H1 (cell line): ENCODE data around the gene NRXN3. TPM values are rescaled to one million over a fixed set of nuclear protein-coding genes. Genes with fewer than 3 reads are reported as not detected.

Experiments used
- ATF3 ChIP-seq: IDR thresholded peaks from 2 replicates; pipeline ENCODE4 v1.6.1; 2011; ENCODE audit warnings: low read depth, mild to moderate bottlenecking, low read length; ENCODE audit not compliant: insufficient read depth
- GABPA ChIP-seq: IDR thresholded peaks from 2 replicates; pipeline ENCODE4 v1.6.1; 2011; ENCODE audit warnings: mild to moderate bottlenecking, low read length, moderate library complexity, borderline replicate concordance; ENCODE audit not compliant: insufficient read depth
- TCF12 ChIP-seq: IDR thresholded peaks from 2 replicates; pipeline ENCODE4 v1.6.1; 2011; ENCODE audit warnings: low read depth, mild to moderate bottlenecking, low read length
- polyA plus RNA-seq, 7 experiments: library from polyadenylated mRNA; depleted of rRNA in 3 of 7; stranded (reverse) in 5 of 7; unstranded in 2 of 7; fragments of >200 nt in 5 of 7; fragments of 200-250 nt in 2 of 7; gene quantifications; 1 replicate in 5 of 7; 2 replicates in 1 of 7; 4 replicates in 1 of 7; pipeline versions ENCODE4 v1.2.1 to v1.2.3, GENCODE V29; 2011 to 2013; ENCODE audit warnings: missing spikeins in 2 of 7, mixed read lengths in 2 of 7
- total RNA-seq: library from RNA; stranded (reverse); fragmentation: NEBNext Ultra II Directional; extraction: Animal tissue kit (Norgen Biotek cat#: 25700); gene quantifications from 2 replicates; pipeline ENCODE4 v1.2.1, GENCODE V29; 2021
- TF ChIP-seq, protein P1 (sequence below): IDR thresholded peaks from 2 replicates; pipeline ENCODE4 v1.6.1; 2012; ENCODE audit warnings: inconsistent platforms

NRXN3 gene
- total and polyA plus RNA-seq, 2 of the 8 experiments (the other 6 are each of a cell fraction or from before 2014, with no cell fraction given), result 2.6 to 4.1 TPM

GRCh38 chr14:79878229-79878628 lies 1708.1 kb downstream of the NRXN3 start (continued):
- TF ChIP-seq TCF12 (no peak), GABPA (no peak), ATF3 (no peak)
- TF ChIP-seq, protein P1, sequence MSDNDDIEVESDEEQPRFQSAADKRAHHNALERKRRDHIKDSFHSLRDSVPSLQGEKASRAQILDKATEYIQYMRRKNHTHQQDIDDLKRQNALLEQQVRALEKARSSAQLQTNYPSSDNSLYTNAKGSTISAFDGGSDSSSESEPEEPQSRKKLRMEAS, result no peak
